Keratinocyte (primary cell): ENCODE results near the gene IGFL2. TPM values are rescaled to one million over a fixed set of nuclear protein-coding genes. Genes with fewer than 3 reads are reported as not detected.

ENCODE experiments used
- DNase-seq: peaks from one replicate; pipeline ENCODE4 v3.0.0-alpha.2; 2011; ENCODE audit warnings: low read depth, missing footprints, low spot score
- FAIRE-seq: peaks from 2 replicates; lab custom pipeline; 2011; peaks lifted over from hg19 to GRCh38; lab: Jason Lieb, UNC
- H2AFZ ChIP-seq: 2 replicates; pipeline ENCODE4 v1.6.0; 2012; ENCODE audit warnings: low read length, control low read depth, inconsistent platforms; ENCODE audit not compliant: control insufficient read depth
- H3K27ac ChIP-seq: 2 replicates; pipeline ENCODE4 v1.5.1; 2011; ENCODE audit warnings: low read length; ENCODE audit not compliant: control insufficient read depth, insufficient read depth
- H3K27me3 ChIP-seq: 3 replicates; pipeline ENCODE4 v1.6.0; 2011; ENCODE audit warnings: low read length; ENCODE audit not compliant: control insufficient read depth, insufficient read depth; ENCODE audit errors: extremely low read depth
- H3K36me3 ChIP-seq, 2 experiments: 2 replicates in 1 of 2; 3 replicates in 1 of 2; pipeline ENCODE4 v1.5.1; 2011; ENCODE audit warnings: low read length in 2 of 2, mild to moderate bottlenecking in 1 of 2; ENCODE audit not compliant: control insufficient read depth in 2 of 2, insufficient read depth in 2 of 2; ENCODE audit errors: extremely low read depth in 1 of 2
- H3K4me1 ChIP-seq: 3 replicates; pipeline ENCODE4 v1.5.1; 2011; ENCODE audit warnings: low read length; ENCODE audit not compliant: control insufficient read depth, insufficient read depth; ENCODE audit errors: extremely low read depth
- H3K4me2 ChIP-seq: 3 replicates; pipeline ENCODE4 v1.6.0; 2011; ENCODE audit warnings: low read depth, low read length; ENCODE audit not compliant: control insufficient read depth, insufficient read depth; ENCODE audit errors: extremely low read depth
- H3K4me3 ChIP-seq, 3 experiments: fragments of 200-600 bp in 1 of 3; sonication (generic) in 1 of 3; 2 replicates in 2 of 3; 3 replicates in 1 of 3; pipeline ENCODE4 v1.5.1; 2011 to 2016; ENCODE audit warnings: low read length in 3 of 3, mild to moderate bottlenecking in 3 of 3, control low read depth in 2 of 3, inconsistent platforms in 1 of 3, low read depth in 1 of 3, mixed read lengths in 1 of 3, mixed run types in 1 of 3, moderate library complexity in 1 of 3; ENCODE audit not compliant: control insufficient read depth in 2 of 3, insufficient read depth in 2 of 3; ENCODE audit errors: extremely low read depth in 1 of 3
- H3K79me2 ChIP-seq: 2 replicates; pipeline ENCODE4 v1.6.0; 2012; ENCODE audit warnings: low read length; ENCODE audit not compliant: control insufficient read depth, insufficient read depth
- H3K9ac ChIP-seq: 3 replicates; pipeline ENCODE4 v1.6.0; 2011; ENCODE audit warnings: low read length; ENCODE audit not compliant: control insufficient read depth, insufficient read depth; ENCODE audit errors: extremely low read depth
- H3K9me1 ChIP-seq: 3 replicates; pipeline ENCODE4 v1.6.0; 2011; ENCODE audit warnings: low read length; ENCODE audit not compliant: control insufficient read depth, insufficient read depth; ENCODE audit errors: extremely low read depth
- H3K9me3 ChIP-seq: 2 replicates; pipeline ENCODE4 v1.5.1; 2012; ENCODE audit warnings: low read depth, low read length; ENCODE audit not compliant: control insufficient read depth
- H4K20me1 ChIP-seq: 3 replicates; pipeline ENCODE4 v1.6.0; 2011; ENCODE audit warnings: low read length; ENCODE audit not compliant: control insufficient read depth, insufficient read depth; ENCODE audit errors: extremely low read depth
- EZH2 ChIP-seq: IDR thresholded peaks from one replicate; pipeline ENCODE4 v1.6.1; 2012; ENCODE audit warnings: inconsistent platforms, mild to moderate bottlenecking, low read length, moderate library complexity
- dilution Hi-C: fragments of 300-500 bp; cut with MboI; formaldehyde crosslinking; loops from one replicate; pipeline ENCODE4 v1.7.0; 2020; ENCODE audit warnings: low sequenced_read_pairs; ENCODE audit not compliant: extremely low pct_ligation_motif_present
- polyA plus RNA-seq, 5 experiments: library from polyadenylated mRNA; depleted of rRNA in 3 of 5; stranded (reverse) in 3 of 5; stranded (forward) in 1 of 5; unstranded in 1 of 5; fragments of >200 nt; gene quantifications; 1 replicate in 1 of 5; 2 replicates in 3 of 5; 3 replicates in 1 of 5; pipeline versions ENCODE4 v1.2.1 to v1.2.3, GENCODE V29; 2011 to 2012; ENCODE audit warnings: missing spikeins in 2 of 5, low read depth in 1 of 5, low replicate concordance in 1 of 5
- TF ChIP-seq, protein P1 (sequence below), 3 experiments: IDR thresholded peaks in 1 of 3; conservative IDR thresholded peaks in 1 of 3; optimal IDR thresholded peaks in 1 of 3; 2 replicates in 2 of 3; 3 replicates in 1 of 3; pipeline versions ENCODE3 to v1.5.1; 2011; ENCODE audit warnings: low read length in 3 of 3, mild to moderate bottlenecking in 3 of 3, moderate library complexity in 2 of 3, control low read depth in 1 of 3, inconsistent platforms in 1 of 3; ENCODE audit not compliant: insufficient read depth in 2 of 3; ENCODE audit errors: extremely low read depth in 1 of 3

IGFL2 gene
- polyA plus RNA-seq, 1 donor (not counting 4 experiments of a cell fraction or from before 2014, with no cell fraction given): 7.1 TPM

DNA sequence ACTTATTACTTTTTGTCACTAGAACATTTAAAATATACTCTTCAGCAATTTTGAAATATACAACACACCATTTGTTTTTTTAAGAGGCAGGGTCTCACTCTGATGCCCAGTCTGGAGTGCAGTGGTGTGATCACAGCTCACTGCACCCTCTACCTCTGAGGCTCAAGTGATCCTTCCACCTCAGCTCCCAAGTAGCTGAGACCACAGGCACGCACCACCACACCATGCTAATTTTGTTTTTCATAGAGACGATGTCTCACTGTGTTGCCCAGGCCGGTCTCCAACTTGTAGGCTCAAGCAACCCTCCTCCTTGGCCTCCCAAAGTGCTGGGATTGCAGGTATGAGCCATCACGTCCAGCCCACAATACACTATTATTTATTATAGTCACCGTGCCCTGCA is 2.6 kb downstream of the IGFL2 start:
- H3K9me1 ChIP-seq: no peaks in the 10 kb centered on the region
- dilution Hi-C loops: no loop called here
- no peaks in the 10 kb centered on the region for H3K27me3 ChIP-seq
- no peak overlapping the region for H3K9ac ChIP-seq
- H3K4me2 ChIP-seq: no peak overlapping the region
- TF ChIP-seq, protein P1, sequence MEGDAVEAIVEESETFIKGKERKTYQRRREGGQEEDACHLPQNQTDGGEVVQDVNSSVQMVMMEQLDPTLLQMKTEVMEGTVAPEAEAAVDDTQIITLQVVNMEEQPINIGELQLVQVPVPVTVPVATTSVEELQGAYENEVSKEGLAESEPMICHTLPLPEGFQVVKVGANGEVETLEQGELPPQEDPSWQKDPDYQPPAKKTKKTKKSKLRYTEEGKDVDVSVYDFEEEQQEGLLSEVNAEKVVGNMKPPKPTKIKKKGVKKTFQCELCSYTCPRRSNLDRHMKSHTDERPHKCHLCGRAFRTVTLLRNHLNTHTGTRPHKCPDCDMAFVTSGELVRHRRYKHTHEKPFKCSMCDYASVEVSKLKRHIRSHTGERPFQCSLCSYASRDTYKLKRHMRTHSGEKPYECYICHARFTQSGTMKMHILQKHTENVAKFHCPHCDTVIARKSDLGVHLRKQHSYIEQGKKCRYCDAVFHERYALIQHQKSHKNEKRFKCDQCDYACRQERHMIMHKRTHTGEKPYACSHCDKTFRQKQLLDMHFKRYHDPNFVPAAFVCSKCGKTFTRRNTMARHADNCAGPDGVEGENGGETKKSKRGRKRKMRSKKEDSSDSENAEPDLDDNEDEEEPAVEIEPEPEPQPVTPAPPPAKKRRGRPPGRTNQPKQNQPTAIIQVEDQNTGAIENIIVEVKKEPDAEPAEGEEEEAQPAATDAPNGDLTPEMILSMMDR (optimal IDR thresholded peaks at IDR 0.05 in 1 of 3, IDR thresholded peaks at IDR 0.05 in 1 of 3, conservative IDR thresholded peaks at IDR 0.05 in 1 of 3; ENCODE audit: extremely low read depth in 1 of 3, insufficient read depth in 2 of 3, low read length in 3 of 3): no peak
- no peak for TF ChIP-seq EZH2
- no peak overlapping the region for H3K27ac ChIP-seq
- H3K36me3 ChIP-seq: no peaks in the 10 kb centered on the region
- H4K20me1 ChIP-seq: no peaks in the 10 kb centered on the region
- no peaks in the 10 kb centered on the region for H3K79me2 ChIP-seq
- no peaks in the 10 kb centered on the region for H3K9me3 ChIP-seq
- no peak overlapping the region for H2AFZ ChIP-seq
- DNase-seq (no peak), FAIRE-seq (no peak)
- H3K4me1 ChIP-seq: peaks cover 8% of the 10 kb centered on the region
- H3K4me3 ChIP-seq: no peak overlapping the region

DNA sequence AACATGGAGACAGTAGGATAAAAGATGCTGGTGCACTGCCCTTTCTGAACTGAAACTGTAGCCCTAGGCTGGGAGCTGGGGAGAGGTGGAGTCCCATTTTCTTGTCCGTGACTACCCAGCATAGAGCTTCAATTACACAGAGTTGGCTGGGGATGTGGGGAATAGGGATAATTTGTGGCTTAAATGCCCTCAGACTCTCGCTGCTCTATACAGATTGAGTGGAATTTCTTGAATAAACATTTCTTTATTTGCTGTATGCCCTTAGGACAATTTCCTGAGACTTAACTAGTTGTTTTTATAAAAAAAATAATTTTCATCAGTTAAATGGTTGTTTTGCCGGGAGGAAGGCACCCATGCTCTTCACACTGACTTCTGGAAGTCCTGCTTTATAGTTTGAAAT is 7.2 kb downstream of the IGFL2 start:
- no peak overlapping the region for H3K4me2 ChIP-seq
- H3K4me3 ChIP-seq: no peak overlapping the region
- no peak for DNase-seq
- dilution Hi-C loops: no loop called here
- H2AFZ ChIP-seq: no peak overlapping the region
- TF ChIP-seq EZH2: no peak
- TF ChIP-seq, protein P1 (optimal IDR thresholded peaks at IDR 0.05 in 1 of 3, IDR thresholded peaks at IDR 0.05 in 1 of 3, conservative IDR thresholded peaks at IDR 0.05 in 1 of 3; ENCODE audit: extremely low read depth in 1 of 3, insufficient read depth in 2 of 3, low read length in 3 of 3): no peak
- peaks cover 4% of the 10 kb centered on the region for H3K4me1 ChIP-seq
- FAIRE-seq: no peak
- H3K79me2 ChIP-seq: no peaks in the 10 kb centered on the region
- H3K36me3 ChIP-seq: no peaks in the 10 kb centered on the region
- no peak overlapping the region for H3K27ac ChIP-seq
- H3K9me3 ChIP-seq: no peaks in the 10 kb centered on the region
- H3K27me3 ChIP-seq: no peaks in the 10 kb centered on the region
- no peaks in the 10 kb centered on the region for H3K9me1 ChIP-seq
- no peaks in the 10 kb centered on the region for H4K20me1 ChIP-seq
- H3K9ac ChIP-seq: no peak overlapping the region
